GM18498 (cell line): ENCODE data around the gene OSMR.
A peak's percentile ranks its signal among the peaks of the same experiment; 100 is the strongest.

Experiments
- ATAC-seq: cut with Tn5 transposase; IDR thresholded peaks from one replicate; pipeline ENCODE4 v1.9.1; 2021; ENCODE audit warnings: mild to moderate bottlenecking, moderate library complexity; ENCODE audit not compliant: unreplicated experiment

Gene OSMR

DNA sequence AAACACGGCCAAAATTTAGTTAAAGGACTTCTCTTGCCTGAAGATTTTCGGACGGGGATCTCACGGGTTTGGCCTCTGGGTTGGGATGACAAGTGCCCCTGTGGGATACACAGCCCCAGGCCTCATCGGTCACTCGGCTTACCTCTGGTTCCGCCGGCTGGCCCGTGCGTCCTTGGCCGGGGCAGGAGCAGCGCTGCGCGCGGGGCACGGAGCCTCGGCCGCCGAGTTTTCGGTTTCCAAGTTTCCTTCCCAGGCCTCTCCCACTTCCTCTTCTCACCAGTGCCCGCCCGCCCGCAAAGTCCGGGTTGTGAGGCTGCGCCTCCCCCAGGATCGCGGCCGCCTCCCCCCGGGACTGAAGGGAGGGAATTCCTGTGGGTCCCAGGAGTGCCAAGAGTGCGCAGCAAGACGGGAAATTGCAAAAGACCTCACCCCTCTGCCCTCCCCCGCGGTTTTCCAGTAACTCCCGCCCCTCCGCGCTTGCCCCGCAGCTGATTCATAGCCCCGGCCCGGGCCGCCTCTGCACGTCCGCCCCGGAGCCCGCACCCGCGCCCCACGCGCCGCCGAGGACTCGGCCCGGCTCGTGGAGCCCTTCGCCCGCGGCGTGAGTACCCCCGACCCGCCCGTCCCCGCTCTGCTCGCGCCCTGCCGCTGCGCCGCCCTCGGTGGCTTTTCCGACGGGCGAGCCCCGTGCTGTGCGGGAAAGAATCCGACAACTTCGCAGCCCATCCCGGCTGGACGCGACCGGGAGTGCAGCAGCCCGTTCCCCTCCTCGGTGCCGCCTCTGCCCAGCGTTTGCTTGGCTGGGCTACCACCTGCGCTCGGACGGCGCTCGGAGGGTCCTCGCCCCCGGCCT is at the start of gene OSMR:
Gene OSMR (plus strand): TSS at position 487 of the 853 bp plus-strand sequence. CDS start 23,033 bp downstream, outside the sequence.
- no peak for ATAC-seq

DNA sequence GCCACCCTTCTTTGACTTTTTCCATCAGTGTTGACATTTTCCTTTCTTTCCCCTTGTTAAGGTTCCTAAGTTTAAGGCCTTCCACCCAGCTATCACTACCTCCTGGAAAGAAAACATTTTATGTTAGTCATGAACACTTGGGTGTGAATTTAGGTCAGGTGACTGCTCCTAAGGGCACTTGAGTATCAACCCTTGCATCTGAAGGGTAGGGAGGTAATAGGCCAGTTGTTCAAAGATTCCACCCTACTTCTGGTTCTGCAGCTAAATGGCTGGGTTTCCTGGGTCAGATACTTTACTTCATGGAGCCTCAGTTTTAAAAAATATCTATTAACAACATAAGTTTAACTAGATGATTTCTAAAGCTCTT is 49.1 kb upstream of the OSMR start:
- ATAC-seq, result no peak

- no peak for ATAC-seq
Observed at GRCh38 chr5:38797838-38798237, 48.0 kb upstream of the OSMR start.

DNA sequence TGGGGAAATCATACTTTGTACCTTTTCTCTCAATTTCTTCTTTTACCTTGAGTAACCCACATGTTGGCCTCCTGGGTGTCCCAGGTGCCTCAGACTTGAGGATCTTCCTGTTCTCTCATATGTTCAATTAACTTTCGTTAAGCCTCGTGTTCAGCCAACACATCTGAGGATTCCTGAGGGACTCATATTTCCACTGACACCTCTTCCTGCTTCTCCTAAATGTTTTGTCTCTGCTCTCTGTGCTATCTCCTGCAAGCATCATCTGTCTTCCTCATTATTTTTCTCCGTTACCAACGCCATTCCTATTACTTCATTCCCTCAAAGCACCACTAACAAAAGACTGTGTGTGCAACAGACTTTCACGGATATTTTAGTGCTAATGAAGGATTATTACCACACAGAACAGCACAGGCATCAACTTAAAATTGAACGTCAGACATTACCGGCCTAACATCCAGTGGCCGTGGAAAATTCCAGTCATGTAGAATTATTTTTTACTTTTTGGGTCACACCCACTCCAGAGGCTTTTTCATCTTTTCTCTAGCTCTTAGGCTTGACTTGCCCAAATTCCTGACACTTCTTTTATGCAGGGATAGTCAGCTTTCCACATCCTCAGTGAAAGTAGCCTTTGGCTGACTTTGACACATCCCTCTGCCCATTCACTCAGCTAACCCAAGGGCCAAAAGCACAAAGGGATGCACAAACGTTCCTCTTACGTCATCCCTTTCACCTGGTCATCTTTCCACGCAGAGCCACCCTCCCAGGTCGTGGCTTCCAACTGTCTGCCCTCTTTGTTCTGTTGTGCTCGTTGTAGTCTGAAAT is 46.0 kb upstream of the OSMR start:
- ATAC-seq, result no peak

GRCh38 chr5:38800515-38800914 is 45.3 kb upstream of the OSMR start:
- ATAC-seq, result no peak

DNA sequence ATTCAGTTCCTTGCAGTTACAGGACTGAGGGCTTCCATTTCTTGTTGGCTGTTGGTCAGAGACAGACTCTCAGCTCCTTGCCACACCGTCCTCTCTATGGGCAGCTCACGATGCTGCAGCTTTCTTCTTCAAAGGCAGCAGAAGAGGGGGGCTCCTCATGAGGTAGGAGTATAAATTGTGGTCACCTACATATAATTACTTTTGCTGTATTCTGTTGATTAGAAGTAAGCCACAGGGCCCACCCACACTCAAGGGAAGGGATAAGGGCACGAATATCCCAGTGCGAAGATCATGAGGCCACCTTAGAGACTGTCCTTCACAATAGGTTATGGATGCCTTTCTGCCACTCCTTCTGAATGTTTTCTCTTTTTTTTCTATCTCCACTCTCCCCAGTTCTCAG is 43.7 kb upstream of the OSMR start:
- ATAC-seq, result no peak

DNA sequence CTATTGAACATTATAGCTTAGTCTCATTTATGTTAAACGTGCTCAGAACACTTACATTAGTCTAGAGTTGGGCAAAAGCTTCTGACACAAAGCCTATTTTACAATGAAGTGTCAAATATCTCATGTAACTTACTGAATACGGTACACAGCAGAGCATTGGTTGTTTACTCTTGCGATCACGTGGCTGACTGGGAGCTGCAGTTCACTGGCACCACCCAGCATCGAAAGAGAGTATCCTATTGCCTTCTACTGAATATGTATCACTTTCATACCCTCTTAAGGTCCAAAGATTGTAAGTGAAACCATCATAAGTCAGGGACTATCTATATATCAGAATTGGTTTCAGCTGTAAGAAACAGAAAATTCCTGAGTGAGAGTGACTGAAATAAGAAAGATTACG is 42.6 kb upstream of the OSMR start:
- no peak for ATAC-seq

DNA sequence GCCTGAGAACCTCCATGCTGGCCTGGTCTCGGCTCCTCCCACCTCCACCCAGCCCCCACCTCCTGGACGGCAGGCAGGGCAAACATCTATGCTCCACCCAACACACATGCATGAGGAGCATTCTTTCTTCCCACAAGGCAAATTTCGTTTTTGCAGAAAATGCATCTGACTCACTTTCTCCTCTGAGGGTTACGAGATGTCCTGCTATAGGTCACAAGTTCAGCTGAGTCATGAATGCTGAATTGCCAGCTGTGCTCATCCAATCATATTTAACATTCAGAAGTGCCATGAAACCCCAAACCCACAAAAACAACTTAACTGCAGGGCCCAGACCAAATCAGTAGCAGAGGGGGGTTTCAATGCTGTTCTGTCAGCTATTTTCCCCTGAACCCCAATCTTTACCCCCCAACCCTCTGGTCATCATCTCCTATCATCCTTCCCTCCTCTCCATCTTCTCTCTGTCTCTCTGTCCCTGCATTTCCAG is 39.0 kb upstream of the OSMR start:
- ATAC-seq, result no peak

GRCh38 chr5:38807570-38808483 is 38.0 kb upstream of the OSMR start:
- no peak for ATAC-seq

GRCh38 chr5:38808666-38809343 is 37.0 kb upstream of the OSMR start:
- ATAC-seq, result no peak

DNA sequence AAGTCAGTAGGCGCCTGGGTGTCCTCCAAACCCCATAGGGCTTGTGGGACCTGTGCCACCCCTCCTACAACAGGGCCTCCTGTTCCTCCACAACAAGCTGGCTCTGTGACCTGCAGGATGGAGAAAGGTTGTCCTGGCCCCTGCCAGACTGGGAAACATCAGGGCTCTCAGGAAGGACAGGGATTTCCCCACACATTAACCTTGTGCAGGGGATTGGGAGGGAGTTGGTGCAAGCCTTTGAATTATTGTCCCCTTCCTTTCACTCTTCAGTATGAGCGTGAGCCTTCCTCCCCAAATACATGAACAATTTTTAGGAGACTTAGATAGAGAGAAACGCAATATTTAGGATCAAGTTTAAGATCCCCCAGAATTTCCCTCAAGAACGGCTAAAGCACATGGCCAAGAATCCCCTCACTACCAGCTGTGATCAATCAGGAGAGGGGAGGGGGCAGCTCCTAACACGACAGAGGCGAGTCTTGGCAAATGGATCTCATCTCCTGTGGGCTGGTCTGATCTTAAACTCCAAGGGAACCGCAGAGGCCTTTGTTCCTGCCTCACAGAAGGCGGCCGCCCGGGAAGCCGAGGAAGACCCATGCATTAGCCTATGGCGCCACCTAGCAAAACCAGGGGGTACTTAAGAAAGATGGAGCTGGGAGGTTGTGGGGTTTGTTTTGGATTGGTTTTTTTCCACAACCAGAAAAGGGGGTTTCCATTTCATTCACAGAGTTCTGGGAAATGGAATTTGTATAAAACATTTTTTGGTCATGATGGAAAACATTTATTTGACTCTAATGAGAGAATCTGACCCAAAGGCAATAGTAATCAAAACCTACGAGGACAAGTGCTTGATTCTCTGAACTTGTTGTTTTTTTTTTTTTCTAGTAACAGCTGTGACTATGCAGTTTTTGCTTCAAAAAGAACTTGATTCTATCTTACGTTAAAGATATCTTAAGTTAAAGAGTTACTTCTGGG is 36.1 kb upstream of the OSMR start:
- peak; percentile 81 for ATAC-seq

DNA sequence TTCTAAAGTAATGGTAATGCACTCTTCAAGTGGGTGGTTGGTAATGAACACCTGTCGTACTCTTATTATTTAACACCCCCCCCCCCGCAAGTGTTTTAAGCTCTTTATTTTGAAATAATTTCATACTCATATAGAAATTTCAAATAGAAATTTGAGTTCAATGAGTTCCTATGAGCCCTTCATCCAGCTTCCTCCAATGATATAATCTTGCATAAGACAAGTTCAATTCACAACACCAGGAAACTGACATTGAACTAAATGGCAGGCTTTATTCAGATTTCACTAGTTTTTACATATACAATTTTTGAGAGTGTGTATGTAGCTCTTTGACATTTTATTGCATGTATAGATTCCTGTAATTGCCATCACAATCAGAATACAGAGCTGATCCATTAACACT is 30.9 kb upstream of the OSMR start:
- no peak for ATAC-seq

DNA sequence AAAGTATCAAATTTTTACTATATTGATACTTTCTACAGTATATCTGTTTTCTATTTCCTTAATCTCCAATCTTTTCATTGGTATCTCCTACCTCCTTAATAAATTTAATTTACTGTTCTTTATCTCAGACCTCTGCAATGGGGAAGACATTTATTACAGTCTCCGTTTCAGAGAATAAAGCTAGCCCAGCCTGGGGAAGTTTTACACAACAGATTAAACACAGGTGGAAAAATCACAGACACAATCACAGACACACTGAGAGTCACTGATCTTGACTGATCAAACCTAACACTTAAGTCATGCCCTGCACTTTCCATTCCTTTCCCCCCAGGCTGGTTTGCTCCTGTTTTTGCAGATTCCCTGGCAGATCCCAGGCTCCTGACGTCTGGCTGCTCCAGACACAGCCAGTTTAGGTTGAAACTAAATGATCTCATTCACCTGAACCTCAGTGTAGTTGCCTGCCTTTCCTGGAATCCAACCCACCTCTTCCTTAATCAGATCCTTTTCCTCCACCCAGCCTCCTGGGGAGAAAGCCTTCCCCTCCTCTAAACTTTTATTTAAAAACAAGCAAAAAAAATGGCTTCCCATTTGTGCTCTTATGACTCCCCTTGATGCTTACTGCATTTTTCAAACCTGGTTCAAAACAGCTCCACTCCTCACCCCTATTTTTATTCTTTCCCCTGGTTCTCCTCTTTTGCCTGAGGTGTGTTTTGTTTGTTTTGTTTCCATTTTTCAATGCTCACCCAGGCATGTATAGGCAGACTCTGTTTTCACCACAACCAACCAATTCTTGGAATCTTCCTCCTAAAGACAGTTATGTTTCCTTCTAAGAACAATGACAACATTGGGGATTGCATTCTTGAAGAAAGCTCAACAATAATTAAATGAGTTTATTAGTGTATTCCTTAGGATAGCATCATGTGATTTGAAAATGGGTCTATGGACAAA is 29.5 kb upstream of the OSMR start:
- ATAC-seq, result no peak

- ATAC-seq, result no peak
Observed at GRCh38 chr5:38821679-38822078, 24.1 kb upstream of the OSMR start.

- ATAC-seq, result no peak
Observed at GRCh38 chr5:38823503-38823902, 22.3 kb upstream of the OSMR start.

GRCh38 chr5:38824821-38825220 is 21.0 kb upstream of the OSMR start:
- no peak for ATAC-seq

- no peak for ATAC-seq
Observed at GRCh38 chr5:38825494-38825893, 20.3 kb upstream of the OSMR start.

GRCh38 chr5:38827525-38827924 is 18.3 kb upstream of the OSMR start:
- no peak for ATAC-seq
